Peyer's patch (tissue), 4 donors: Measurements from ENCODE around the gene VSTM4. TPM values are rescaled to one million over a fixed set of nuclear protein-coding genes. Genes with fewer than 3 reads are reported as not detected.

Source experiments
- DNase-seq, 3 donors: peaks; one replicate each; pipeline ENCODE4 v3.0.0-alpha.2; 2017 to 2019
- H3K27ac ChIP-seq, 4 donors: fragments of 200-600 bp; sonication (generic); one replicate each; pipeline ENCODE4 v1.5.1; 2016 to 2019
- H3K27me3 ChIP-seq, 2 donors: fragments of 200-600 bp; sonication (generic); one replicate each; pipeline ENCODE4 v1.5.1; 2019
- H3K36me3 ChIP-seq, 3 donors: fragments of 200-600 bp; sonication (generic); one replicate each; pipeline ENCODE4 v1.5.1; 2016 to 2019
- H3K4me1 ChIP-seq, 4 donors: fragments of 200-600 bp; sonication (generic); one replicate each; pipeline ENCODE4 v1.5.1; 2016 to 2019
- H3K4me3 ChIP-seq, 4 donors: fragments of 200-600 bp; sonication (generic); 1 replicate in 3 of 4; 2 replicates in 1 of 4; pipeline ENCODE4 v1.5.1; 2016 to 2019; ENCODE audit warnings: mild to moderate bottlenecking in 1 of 4
- H3K9me3 ChIP-seq, 4 donors: fragments of 200-600 bp; sonication (generic); one replicate each; pipeline ENCODE4 v1.5.1; 2016 to 2019; ENCODE audit warnings: mild to moderate bottlenecking in 1 of 4
- CTCF ChIP-seq, 6 experiments: fragments of 450-650 bp in 4 of 6; fragments of 200-600 bp in 2 of 6; sonication (generic) in 1 of 6; IDR thresholded peaks; one replicate each; pipeline ENCODE4 v1.5.1; 2017 to 2019; ENCODE audit warnings: antibody characterized with exemption in 6 of 6, mild to moderate bottlenecking in 3 of 6, moderate library complexity in 1 of 6
- POLR2A ChIP-seq, 2 donors: fragments of 450-650 bp; IDR thresholded peaks; one replicate each; pipeline ENCODE4 v1.5.1; 2017; ENCODE audit warnings: antibody characterized with exemption in 2 of 2, mild to moderate bottlenecking in 2 of 2, moderate library complexity in 2 of 2
- total RNA-seq, 4 donors: library from RNA; depleted of rRNA; stranded (reverse); fragments of >200 nt; gene quantifications; one replicate each; pipeline ENCODE4 v1.1.0, GENCODE V29; 2016

VSTM4 gene
- total RNA-seq, 4 donors from 2014 or later = 1.7 to 4.7 (median 3.8) TPM

GRCh38 chr10:49056356-49056755 lies 59.0 kb downstream of the VSTM4 start:
- TF ChIP-seq POLR2A (IDR thresholded peaks at IDR 0.05) = no peak
- TF ChIP-seq CTCF (IDR thresholded peaks at IDR 0.05) = no peak
- no peaks in the 10 kb centered on the region for H3K9me3 ChIP-seq

DNA sequence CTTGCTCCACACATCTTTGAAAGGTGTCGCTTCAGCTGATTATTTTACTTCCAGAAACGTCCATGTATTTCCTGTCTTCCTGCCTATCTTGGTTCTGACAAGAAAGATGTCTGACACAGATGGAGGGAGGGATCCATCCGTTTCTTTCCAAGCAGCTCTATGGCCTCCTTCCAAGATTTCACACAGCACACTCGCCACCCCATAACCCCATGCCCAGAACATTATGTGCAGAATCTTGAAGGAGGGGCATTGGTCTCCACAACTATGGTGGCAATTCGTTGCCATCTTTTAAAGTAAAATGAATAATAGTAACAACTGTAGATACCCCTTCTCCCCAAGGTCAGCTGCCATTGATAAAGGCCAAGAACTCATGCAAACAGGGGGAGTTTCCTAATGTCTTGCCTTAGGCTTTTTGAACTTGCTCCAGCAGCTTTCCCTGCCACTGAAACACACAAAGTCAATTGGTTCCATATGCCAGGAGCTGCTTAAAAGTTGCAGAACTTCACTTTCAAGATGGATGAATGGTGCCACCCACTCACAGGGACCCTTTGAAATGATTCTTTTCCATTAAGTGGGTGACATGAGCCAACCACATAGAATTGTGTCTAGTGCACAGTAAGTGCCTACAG lies 60.0 kb downstream of the VSTM4 start:
- H3K4me1 ChIP-seq = no peaks in the 10 kb centered on the region
- H3K27me3 ChIP-seq = no peaks in the 10 kb centered on the region
- no peaks in the 10 kb centered on the region for H3K36me3 ChIP-seq
- H3K4me3 ChIP-seq = no peak overlapping the region
- no peak for TF ChIP-seq POLR2A (IDR thresholded peaks at IDR 0.05)
- no peak for TF ChIP-seq CTCF (IDR thresholded peaks at IDR 0.05)
- DNase-seq = no peak
- H3K27ac ChIP-seq = no peak overlapping the region
- no peaks in the 10 kb centered on the region for H3K9me3 ChIP-seq

More at GRCh38 chr10:49056356-49056755, 59.0 kb downstream of the VSTM4 start:
- Histone ChIP-seq H3K4me3 (no peak overlapping the region), H3K4me1 (no peaks in the 10 kb centered on the region), H3K36me3 (no peaks in the 10 kb centered on the region), H3K27ac (no peak overlapping the region), H3K27me3 (no peaks in the 10 kb centered on the region)
- no peak for DNase-seq

DNA sequence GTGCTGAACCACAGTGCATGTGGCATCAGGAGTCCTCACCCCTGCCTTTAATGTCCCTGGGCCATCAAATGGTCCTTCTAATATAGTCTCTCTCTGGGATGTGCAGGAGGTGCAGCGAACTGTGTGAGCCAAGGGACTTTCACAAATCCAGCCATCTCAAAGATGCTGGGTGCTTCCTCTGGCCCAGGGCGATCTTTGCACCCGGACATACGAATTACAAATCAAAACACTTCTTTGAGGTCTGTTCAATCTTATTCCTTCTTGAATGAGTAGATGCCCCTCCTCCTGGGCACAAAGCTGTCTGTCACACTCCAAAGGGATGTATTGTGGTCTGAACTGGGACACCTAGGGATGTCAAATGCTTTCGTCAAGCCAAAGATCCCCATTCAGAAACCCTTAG lies 60.6 kb downstream of the VSTM4 start:
- no peak overlapping the region for H3K4me3 ChIP-seq
- H3K27me3 ChIP-seq = no peaks in the 10 kb centered on the region
- H3K9me3 ChIP-seq = no peaks in the 10 kb centered on the region
- TF ChIP-seq POLR2A (IDR thresholded peaks at IDR 0.05) (no peak), CTCF (IDR thresholded peaks at IDR 0.05) (no peak)
- H3K36me3 ChIP-seq = no peaks in the 10 kb centered on the region
- H3K4me1 ChIP-seq = no peaks in the 10 kb centered on the region
- no peak overlapping the region for H3K27ac ChIP-seq
- DNase-seq = no peak

DNA sequence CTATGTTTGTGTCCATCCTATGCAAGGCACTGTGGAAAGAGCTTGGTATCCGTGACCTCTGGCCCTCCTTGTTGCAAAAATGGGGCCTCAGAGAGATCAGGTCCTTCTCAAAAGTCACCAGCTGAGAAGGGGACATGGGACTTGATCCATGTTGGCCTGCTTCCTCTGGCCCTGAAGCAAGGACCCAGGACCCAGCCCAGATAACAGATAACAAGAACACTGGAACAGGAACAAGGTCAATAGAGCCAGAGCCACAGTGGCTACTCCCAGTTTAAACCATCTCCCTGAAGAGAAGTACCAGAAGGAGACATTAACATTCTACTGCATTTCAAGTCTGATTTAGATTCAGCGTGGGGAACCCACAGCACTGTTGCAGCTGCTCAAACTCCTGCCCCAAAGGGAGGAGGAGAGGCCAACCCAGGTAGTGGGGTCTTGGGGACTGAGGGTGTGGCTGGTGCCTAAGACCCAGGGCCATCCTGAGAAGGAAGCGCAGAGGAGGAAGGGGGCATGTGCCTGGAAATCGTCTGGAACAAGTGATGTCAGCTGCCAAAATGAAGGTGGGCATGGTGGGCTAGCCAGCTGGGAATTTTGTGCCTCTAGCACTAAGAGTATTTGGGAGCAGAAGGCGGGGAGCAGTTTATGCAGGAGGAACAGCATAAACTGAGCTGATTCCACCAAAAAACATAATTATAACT lies 61.2 kb downstream of the VSTM4 start:
- no peak for DNase-seq
- no peaks in the 10 kb centered on the region for H3K27me3 ChIP-seq
- no peak overlapping the region for H3K4me3 ChIP-seq
- H3K36me3 ChIP-seq = no peaks in the 10 kb centered on the region
- H3K27ac ChIP-seq = no peak overlapping the region
- H3K4me1 ChIP-seq = no peaks in the 10 kb centered on the region
- TF ChIP-seq CTCF (IDR thresholded peaks at IDR 0.05) (no peak), POLR2A (IDR thresholded peaks at IDR 0.05) (no peak)
- H3K9me3 ChIP-seq = no peaks in the 10 kb centered on the region

DNA sequence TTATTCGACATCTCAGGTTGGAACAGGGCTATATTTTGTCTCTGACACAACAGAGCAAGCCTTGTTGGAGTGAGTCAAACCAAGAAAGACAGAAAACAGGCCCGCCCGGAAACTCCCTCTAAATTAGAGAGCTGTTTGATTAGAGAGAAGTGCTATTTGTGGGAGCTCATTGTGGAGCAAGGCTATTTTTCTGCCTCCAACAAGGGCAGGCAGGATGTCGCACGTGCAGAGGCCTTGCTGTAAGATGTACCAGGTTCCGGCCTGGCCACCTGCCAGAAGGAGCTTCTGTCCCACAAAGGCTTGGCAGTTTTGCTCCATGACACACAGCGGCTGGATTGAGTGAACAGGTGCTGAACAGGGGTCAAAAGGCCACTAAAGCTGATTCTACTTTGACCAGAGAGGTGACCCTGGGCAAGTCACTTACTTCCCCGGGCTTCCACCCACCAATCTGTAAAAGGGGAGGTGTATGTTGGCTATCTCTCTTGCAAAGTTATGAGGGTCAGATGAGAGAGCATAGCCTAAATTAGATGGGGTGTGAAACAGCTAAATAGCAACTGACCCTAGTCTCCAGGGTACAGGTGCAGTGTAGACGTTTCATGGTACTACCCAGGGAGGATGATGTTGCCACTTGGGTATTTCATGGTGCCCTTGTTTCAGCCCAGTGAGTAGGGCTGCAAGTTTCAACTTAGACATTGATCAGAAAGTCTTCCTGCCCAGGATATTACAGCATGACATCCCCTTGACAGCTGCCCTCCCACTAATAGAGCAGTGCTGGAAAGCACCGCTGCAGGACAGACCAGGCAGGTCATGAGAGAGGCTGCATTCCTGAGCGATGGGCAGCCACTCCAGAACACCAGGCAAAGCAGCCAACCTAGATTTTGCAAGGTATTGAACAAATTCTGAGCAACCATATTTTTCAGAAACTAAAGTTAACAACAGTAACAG lies 62.0 kb downstream of the VSTM4 start:
- no peaks in the 10 kb centered on the region for H3K36me3 ChIP-seq
- DNase-seq = no peak
- no peaks in the 10 kb centered on the region for H3K4me1 ChIP-seq
- no peak overlapping the region for H3K4me3 ChIP-seq
- no peak overlapping the region for H3K27ac ChIP-seq
- no peak for TF ChIP-seq CTCF (IDR thresholded peaks at IDR 0.05)
- TF ChIP-seq POLR2A (IDR thresholded peaks at IDR 0.05) = no peak
- H3K27me3 ChIP-seq = no peaks in the 10 kb centered on the region
- H3K9me3 ChIP-seq = no peaks in the 10 kb centered on the region
